Neural crest cell (in vitro differentiated cells): ENCODE results near the gene SLC9A9. TPM values are rescaled to one million over a fixed set of nuclear protein-coding genes. Genes with fewer than 3 reads are reported as not detected.
A peak's percentile ranks its signal among the peaks of the same experiment; 100 is the strongest.

Experiments used
- DNase-seq: peaks from one replicate; pipeline ENCODE4 v3.0.0; 2021; ENCODE audit warnings: low read depth, mixed read lengths, low spot score
- H3K27ac Mint-ChIP-seq: one replicate; pipeline ENCODE4 v1.8.0; 2021; ENCODE audit warnings: mild to moderate bottlenecking, mixed read lengths; ENCODE audit not compliant: unreplicated experiment
- H3K27me3 Mint-ChIP-seq: 2 replicates; pipeline ENCODE4 v1.8.0; 2021; ENCODE audit warnings: low read depth, mild to moderate bottlenecking, mixed read lengths
- H3K36me3 Mint-ChIP-seq: 2 replicates; pipeline ENCODE4 v1.8.0; 2021; ENCODE audit warnings: low read depth, mild to moderate bottlenecking, mixed read lengths
- H3K4me1 Mint-ChIP-seq: 2 replicates; pipeline ENCODE4 v1.8.0; 2021; ENCODE audit warnings: mixed read lengths
- H3K4me3 Mint-ChIP-seq: one replicate; pipeline ENCODE4 v1.8.0; 2021; ENCODE audit warnings: mild to moderate bottlenecking, mixed read lengths
- H3K9me3 Mint-ChIP-seq: 2 replicates; pipeline ENCODE4 v1.8.0; 2021; ENCODE audit warnings: mixed read lengths
- total RNA-seq: library from RNA; stranded (reverse); gene quantifications from 2 replicates; pipeline ENCODE4 v1.2.1, GENCODE V29; 2021
- TF ChIP-seq, protein P1 (sequence below): fragments of 200-600 bp; sonication (generic); conservative IDR thresholded peaks from 2 replicates; pipeline ENCODE4 v1.5.0; 2021; ENCODE audit warnings: antibody characterized with exemption, mild to moderate bottlenecking

SLC9A9 gene
- total RNA-seq, 1 donor from 2014 or later, result 0.56 TPM

DNA sequence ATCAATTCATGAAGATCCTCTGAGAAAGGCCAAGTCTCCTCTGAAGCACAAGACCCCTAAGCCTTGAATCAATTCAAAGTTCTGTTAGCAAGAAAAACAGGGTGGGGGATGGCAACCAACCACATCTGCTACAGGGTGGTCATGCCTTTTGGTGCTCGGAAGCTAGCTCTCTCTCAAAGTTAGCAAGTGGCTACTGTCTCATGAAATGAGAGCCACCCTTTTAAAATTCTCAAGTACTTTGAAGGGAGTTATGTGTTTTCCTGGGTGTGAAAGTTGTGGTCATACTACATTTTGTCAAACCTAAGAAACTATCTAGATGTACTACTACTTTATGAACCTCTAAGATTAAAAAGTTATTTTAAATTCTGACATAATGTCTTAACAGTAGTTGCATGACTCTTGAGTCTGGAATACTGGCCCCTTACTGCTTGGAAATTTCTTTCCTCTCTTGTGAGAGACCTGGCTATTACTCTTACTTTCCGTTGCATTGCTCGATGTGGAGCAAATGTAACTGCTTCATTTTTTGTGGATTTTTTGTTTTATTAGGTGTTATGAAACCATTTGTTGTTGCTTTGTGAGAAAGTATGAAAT is 612.6 kb downstream of the SLC9A9 start:
- DNase-seq, result no peak
- H3K9me3 Mint-ChIP-seq, result no peaks in the 10 kb centered on the region
- no peak overlapping the region for H3K4me3 Mint-ChIP-seq
- peaks cover 17% of the 10 kb centered on the region for H3K4me1 Mint-ChIP-seq
- no peak overlapping the region for H3K27ac Mint-ChIP-seq
- H3K27me3 Mint-ChIP-seq, result no peaks in the 10 kb centered on the region
- no peaks in the 10 kb centered on the region for H3K36me3 Mint-ChIP-seq
- TF ChIP-seq, protein P1, sequence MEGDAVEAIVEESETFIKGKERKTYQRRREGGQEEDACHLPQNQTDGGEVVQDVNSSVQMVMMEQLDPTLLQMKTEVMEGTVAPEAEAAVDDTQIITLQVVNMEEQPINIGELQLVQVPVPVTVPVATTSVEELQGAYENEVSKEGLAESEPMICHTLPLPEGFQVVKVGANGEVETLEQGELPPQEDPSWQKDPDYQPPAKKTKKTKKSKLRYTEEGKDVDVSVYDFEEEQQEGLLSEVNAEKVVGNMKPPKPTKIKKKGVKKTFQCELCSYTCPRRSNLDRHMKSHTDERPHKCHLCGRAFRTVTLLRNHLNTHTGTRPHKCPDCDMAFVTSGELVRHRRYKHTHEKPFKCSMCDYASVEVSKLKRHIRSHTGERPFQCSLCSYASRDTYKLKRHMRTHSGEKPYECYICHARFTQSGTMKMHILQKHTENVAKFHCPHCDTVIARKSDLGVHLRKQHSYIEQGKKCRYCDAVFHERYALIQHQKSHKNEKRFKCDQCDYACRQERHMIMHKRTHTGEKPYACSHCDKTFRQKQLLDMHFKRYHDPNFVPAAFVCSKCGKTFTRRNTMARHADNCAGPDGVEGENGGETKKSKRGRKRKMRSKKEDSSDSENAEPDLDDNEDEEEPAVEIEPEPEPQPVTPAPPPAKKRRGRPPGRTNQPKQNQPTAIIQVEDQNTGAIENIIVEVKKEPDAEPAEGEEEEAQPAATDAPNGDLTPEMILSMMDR, result no peak

DNA sequence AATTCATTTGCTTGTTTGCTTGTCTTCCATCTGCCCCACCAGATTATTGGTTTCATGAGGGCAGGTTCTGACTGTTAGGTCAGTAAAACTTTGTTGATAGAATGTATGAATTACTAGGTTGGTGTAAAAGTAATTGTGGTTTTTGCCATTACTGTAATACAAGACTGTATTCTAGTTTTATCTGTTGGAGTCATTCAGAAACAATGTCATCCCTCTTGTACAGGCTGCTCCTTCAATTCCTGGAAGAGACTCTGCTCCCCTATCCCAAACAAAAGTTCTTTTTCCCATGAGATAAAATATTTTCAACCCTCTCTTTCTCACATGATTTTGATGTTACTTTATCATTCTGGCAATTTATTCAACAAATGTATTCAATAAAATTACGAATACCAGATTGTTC is 613.7 kb downstream of the SLC9A9 start:
- DNase-seq, result no peak
- H3K9me3 Mint-ChIP-seq, result no peaks in the 10 kb centered on the region
- H3K27me3 Mint-ChIP-seq, result no peaks in the 10 kb centered on the region
- no peak overlapping the region for H3K27ac Mint-ChIP-seq
- peaks cover 17% of the 10 kb centered on the region for H3K4me1 Mint-ChIP-seq
- no peak overlapping the region for H3K4me3 Mint-ChIP-seq
- no peaks in the 10 kb centered on the region for H3K36me3 Mint-ChIP-seq
- TF ChIP-seq, protein P1, result no peak

DNA sequence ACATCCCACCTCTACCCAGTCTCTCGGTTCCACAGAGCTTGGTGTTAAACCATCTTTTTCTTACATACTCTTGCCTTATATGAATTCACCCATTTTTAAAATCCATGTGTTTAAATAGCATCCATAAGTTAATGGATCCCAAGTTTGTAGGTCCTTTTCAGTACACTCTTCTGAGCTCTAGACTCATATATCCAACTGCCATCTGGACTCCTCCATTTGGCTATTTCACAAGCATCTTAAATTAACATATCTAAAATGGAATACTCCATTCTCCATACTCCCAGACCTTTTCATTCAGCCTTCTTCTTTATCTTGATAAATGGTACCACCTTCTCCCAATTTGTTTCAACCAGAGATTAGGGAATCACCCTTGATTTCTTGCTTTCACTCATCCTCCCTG is 615.3 kb downstream of the SLC9A9 start:
- TF ChIP-seq, protein P1, result no peak
- H3K36me3 Mint-ChIP-seq, result no peaks in the 10 kb centered on the region
- no peak for DNase-seq
- H3K9me3 Mint-ChIP-seq, result no peaks in the 10 kb centered on the region
- H3K4me3 Mint-ChIP-seq, result no peak overlapping the region
- H3K4me1 Mint-ChIP-seq, result peaks cover 17% of the 10 kb centered on the region
- H3K27ac Mint-ChIP-seq, result no peak overlapping the region
- no peaks in the 10 kb centered on the region for H3K27me3 Mint-ChIP-seq

DNA sequence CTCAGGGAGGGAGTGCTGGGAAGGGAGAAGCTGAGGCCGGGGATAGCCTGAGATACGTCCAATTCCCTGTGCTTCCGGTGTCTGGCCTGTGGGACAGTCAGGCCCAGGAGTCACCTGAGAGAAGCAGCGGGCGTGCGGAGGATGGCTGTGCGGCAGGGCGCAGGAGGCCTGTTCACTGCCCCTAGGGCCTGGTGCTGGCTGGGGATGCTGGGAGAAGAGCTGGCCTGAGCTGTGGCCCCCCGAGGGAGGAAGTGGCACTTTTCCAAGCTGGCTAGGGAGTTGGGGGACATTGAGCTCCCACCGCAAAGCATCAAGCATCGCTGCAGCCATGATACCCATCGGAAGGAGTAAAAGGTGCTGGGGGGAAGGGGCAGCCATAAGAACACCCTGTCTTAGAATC is 619.9 kb downstream of the SLC9A9 start:
- H3K27ac Mint-ChIP-seq, result no peak overlapping the region
- no peaks in the 10 kb centered on the region for H3K36me3 Mint-ChIP-seq
- H3K9me3 Mint-ChIP-seq, result no peaks in the 10 kb centered on the region
- no peaks in the 10 kb centered on the region for H3K27me3 Mint-ChIP-seq
- H3K4me3 Mint-ChIP-seq, result no peak overlapping the region
- TF ChIP-seq, protein P1, result no peak
- no peak for DNase-seq
- H3K4me1 Mint-ChIP-seq, result no peaks in the 10 kb centered on the region

DNA sequence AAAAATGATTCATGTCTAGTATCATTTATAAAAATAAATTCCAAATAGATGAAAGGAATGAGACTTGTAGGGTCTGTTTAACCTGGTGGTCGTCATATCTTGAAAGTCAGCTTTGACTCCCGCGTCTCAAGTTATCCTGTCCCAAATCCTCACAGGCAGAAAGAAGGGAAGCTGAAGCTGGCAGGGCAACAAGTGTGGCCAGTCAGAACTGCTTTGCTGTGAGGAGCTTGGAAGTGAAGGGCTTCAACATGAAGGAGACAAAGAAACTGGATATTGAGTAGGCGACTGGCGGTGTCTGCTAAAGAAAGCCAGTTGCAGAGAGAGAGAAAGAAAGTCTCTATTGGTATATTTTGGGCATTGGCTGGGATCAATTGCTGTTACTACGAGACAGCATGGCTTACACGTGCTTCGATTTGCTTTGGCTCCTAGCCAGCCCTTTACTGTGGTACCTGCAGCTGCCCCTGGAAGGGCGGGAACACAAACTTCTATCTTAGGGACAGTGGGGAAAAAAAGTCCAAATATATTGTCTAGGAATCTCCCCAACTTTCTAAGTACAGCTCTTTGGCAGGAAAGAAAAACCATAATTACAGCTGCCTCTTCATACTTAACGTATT is 621.5 kb downstream of the SLC9A9 start:
- no peaks in the 10 kb centered on the region for H3K27me3 Mint-ChIP-seq
- TF ChIP-seq, protein P1, result no peak
- H3K36me3 Mint-ChIP-seq, result no peaks in the 10 kb centered on the region
- H3K27ac Mint-ChIP-seq, result peak overlapping the region; percentile 57
- DNase-seq, result no peak
- H3K9me3 Mint-ChIP-seq, result no peaks in the 10 kb centered on the region
- no peak overlapping the region for H3K4me3 Mint-ChIP-seq
- H3K4me1 Mint-ChIP-seq, result no peaks in the 10 kb centered on the region
